ENCODE measurements around the gene PAX8. TPM values are rescaled to one million over a fixed set of nuclear protein-coding genes. Genes with fewer than 3 reads are reported as not detected.

The PAX8 gene
- total RNA-seq, 2 donors from 2014 or later = 1.1 to 1.9 TPM

DNA sequence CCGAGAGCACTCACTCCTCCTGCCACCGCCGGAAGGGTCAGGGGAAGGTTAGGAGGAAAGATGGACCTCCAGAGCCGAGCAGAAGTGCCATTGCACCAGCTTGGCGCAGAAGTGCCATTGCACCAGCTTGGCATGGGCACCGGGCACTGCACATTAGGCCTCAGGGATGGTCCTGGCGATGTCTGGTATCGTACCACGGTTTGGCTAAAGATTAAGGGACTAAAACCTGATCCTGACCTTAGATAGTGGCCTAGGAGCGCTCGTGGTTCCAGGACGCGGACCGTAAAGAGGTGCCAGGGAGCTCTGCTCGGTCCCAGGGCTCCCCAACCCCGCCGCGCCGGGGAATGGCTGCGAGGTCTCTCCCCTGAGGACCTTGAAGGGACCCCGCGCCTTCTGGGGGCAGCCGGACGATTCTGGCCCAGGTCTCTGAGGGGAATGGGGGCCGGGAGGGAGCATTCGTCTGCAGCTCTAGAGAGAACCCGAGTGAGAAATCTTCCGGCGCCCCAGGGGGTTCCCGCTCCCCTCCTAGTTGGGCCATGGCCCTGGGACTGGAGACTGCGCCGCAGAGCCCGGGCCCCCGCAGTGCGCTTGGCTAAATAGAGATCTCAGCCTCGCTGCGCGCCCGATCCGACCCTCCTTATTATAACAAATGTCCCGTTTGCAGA is 1.8 kb downstream of the PAX8 start:
- no peak overlapping the region for H3K4me3 ChIP-seq
- H3K27me3 ChIP-seq = peaks cover 24% of the 10 kb centered on the region
- no peaks in the 10 kb centered on the region for H3K9me3 ChIP-seq
- TF ChIP-seq, protein P1, sequence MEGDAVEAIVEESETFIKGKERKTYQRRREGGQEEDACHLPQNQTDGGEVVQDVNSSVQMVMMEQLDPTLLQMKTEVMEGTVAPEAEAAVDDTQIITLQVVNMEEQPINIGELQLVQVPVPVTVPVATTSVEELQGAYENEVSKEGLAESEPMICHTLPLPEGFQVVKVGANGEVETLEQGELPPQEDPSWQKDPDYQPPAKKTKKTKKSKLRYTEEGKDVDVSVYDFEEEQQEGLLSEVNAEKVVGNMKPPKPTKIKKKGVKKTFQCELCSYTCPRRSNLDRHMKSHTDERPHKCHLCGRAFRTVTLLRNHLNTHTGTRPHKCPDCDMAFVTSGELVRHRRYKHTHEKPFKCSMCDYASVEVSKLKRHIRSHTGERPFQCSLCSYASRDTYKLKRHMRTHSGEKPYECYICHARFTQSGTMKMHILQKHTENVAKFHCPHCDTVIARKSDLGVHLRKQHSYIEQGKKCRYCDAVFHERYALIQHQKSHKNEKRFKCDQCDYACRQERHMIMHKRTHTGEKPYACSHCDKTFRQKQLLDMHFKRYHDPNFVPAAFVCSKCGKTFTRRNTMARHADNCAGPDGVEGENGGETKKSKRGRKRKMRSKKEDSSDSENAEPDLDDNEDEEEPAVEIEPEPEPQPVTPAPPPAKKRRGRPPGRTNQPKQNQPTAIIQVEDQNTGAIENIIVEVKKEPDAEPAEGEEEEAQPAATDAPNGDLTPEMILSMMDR (IDR thresholded peaks at IDR 0.05) = no peak
- no peak overlapping the region for H3K9ac ChIP-seq (ENCODE audit: low read depth in 2 of 2, low read length in 2 of 2)
- no peaks in the 10 kb centered on the region for H3K4me1 ChIP-seq
- no peaks in the 10 kb centered on the region for H3K36me3 ChIP-seq
- intact Hi-C loops (cut with DNase I) = no loop called here
- no peak for DNase-seq
- H3K27ac ChIP-seq = no peak overlapping the region

DNA sequence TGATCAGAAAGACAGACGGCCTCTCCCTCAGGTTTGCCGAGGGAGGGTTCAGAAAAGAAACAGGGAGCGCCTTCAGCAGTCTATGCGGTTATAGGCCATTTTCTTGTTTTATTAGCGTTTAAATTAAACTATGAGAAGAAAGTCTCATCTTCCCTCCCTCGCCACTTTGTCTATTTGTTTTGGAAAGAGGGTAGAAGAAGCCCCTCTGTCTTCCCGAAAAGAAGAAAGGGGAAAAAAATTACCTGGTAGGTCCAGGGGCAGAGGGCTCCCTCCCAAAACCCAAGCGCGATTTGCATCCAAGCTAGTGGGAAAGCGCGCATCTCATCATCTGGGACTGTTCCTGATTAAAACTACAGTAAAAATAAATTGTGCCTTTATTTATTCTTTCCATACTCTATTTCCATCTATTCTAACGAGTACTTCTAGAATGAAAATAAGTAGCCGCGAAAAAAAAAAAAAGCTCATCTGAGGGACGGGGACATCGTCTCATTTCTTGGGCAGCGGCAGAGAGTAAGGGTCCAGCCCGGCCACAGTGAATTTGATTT is 2.4 kb downstream of the PAX8 start:
- peaks cover 24% of the 10 kb centered on the region for H3K27me3 ChIP-seq

GRCh38 chr2:113275556-113276215 is 3.0 kb downstream of the PAX8 start:
- no peak overlapping the region for H3K27ac ChIP-seq
- H3K4me1 ChIP-seq = no peaks in the 10 kb centered on the region
- peaks cover 24% of the 10 kb centered on the region for H3K27me3 ChIP-seq
- H3K4me3 ChIP-seq = no peak overlapping the region
- TF ChIP-seq, protein P1 (IDR thresholded peaks at IDR 0.05) = no peak
- H3K36me3 ChIP-seq = no peaks in the 10 kb centered on the region
- H3K9me3 ChIP-seq = no peaks in the 10 kb centered on the region
- no peak overlapping the region for H3K9ac ChIP-seq (ENCODE audit: low read depth in 2 of 2, low read length in 2 of 2)
- no peak for DNase-seq
- intact Hi-C loops (cut with DNase I) = no loop called here

More for the DNA sequence above, 2.4 kb downstream of the PAX8 start:
- Histone ChIP-seq H3K9ac (ENCODE audit: low read depth in 2 of 2, low read length in 2 of 2) (no peak overlapping the region), H3K4me3 (no peak overlapping the region), H3K36me3 (no peaks in the 10 kb centered on the region), H3K27ac (no peak overlapping the region), H3K4me1 (no peaks in the 10 kb centered on the region), H3K9me3 (no peaks in the 10 kb centered on the region)
- TF ChIP-seq, protein P1 (IDR thresholded peaks at IDR 0.05) = no peak
- DNase-seq = no peak
- intact Hi-C loops (cut with DNase I) = no loop called here

GRCh38 chr2:113274432-113274831 is 4.3 kb downstream of the PAX8 start:
- Histone ChIP-seq H3K9me3 (no peaks in the 10 kb centered on the region), H3K9ac (ENCODE audit: low read depth in 2 of 2, low read length in 2 of 2) (no peak overlapping the region), H3K4me3 (no peak overlapping the region), H3K27ac (no peak overlapping the region), H3K36me3 (no peaks in the 10 kb centered on the region), H3K4me1 (no peaks in the 10 kb centered on the region), H3K27me3 (peaks cover 24% of the 10 kb centered on the region)
- TF ChIP-seq, protein P1 (IDR thresholded peaks at IDR 0.05) = no peak
- no peak for DNase-seq
- intact Hi-C loops (cut with DNase I) = no loop called here

- H3K9me3 ChIP-seq = no peaks in the 10 kb centered on the region
- TF ChIP-seq, protein P1 (IDR thresholded peaks at IDR 0.05) = no peak
- intact Hi-C loops (cut with DNase I) = no loop called here
- H3K9ac ChIP-seq (ENCODE audit: low read depth in 2 of 2, low read length in 2 of 2) = no peak overlapping the region
- peaks cover 24% of the 10 kb centered on the region for H3K27me3 ChIP-seq
- DNase-seq = no peak
- no peaks in the 10 kb centered on the region for H3K36me3 ChIP-seq
- no peak overlapping the region for H3K4me3 ChIP-seq
- H3K27ac ChIP-seq = no peak overlapping the region
- H3K4me1 ChIP-seq = no peaks in the 10 kb centered on the region
Measured at GRCh38 chr2:113273981-113274380, 4.7 kb downstream of the PAX8 start.
